ENCODE data around the gene APOBEC3F. TPM values are rescaled to one million over a fixed set of nuclear protein-coding genes. Genes with fewer than 3 reads are reported as not detected.
A peak's percentile ranks its signal among the peaks of the same experiment; 100 is the strongest.
"Not testable (repeated sequence)": the region's sequence is repeated elsewhere in the genome, so short reads cannot be mapped to it uniquely, and the experiment has no call there.

Gene APOBEC3F
- total and polyA plus RNA-seq, 8 donors: 0.89 to 8.2 (median 4.1) TPM; not detected in 1

- H3K9me3 ChIP-seq: no peaks in the 10 kb centered on the region
- no peaks in the 10 kb centered on the region for H3K27me3 ChIP-seq
- intact Hi-C loops (cut with DNase I; ENCODE audit: low total_unique reads): loop anchor here (10.0 kb wide), 1 partner anchor 111 kb away; no protein-coding TSS in a partner anchor
- peak within 1 kb of the TSS; percentile 74 to 88 (median 84) for H3K27ac ChIP-seq
- peaks cover 0 to 10% (median 7%) of the 10 kb centered on the region in 4 donors for H3K36me3 ChIP-seq
- peak; percentile 78 to 91 for DNase-seq
- peak within 1 kb of the TSS; percentile 45 to 60 (median 51) for H3K4me3 ChIP-seq
- 3 to 12% (median 10%) methylated on average over 16 to 18 of the region's 18 CpGs for WGBS, 5 donors
- TF ChIP-seq EP300 (IDR thresholded peaks at IDR 0.05): no peak
- TF ChIP-seq CTCF (IDR thresholded peaks at IDR 0.05): peak in 1 of 7 experiments; percentile 12
- no peak for TF ChIP-seq POLR2A (IDR thresholded peaks at IDR 0.05)
- TF ChIP-seq POLR2AphosphoS5 (IDR thresholded peaks at IDR 0.05): peak in 2 of 3 donors; percentile 58 to 81
- H3K4me1 ChIP-seq: peaks cover 13 to 27% (median 19%) of the 10 kb centered on the region in 4 donors
These were observed 26.5 kb upstream of the APOBEC3F start, which contains the start of gene APOBEC3C for GRCh38 chr22:39013942-39014722. Gene APOBEC3C, plus strand, starts transcription at chr22:39014257. Its CDS starts 106 bp downstream, at chr22:39014363.

- H3K4me3 ChIP-seq: peak overlapping the region; percentile 45 to 60 (median 51)
- peak overlapping the region; percentile 74 to 88 (median 84) for H3K27ac ChIP-seq
- H3K9me3 ChIP-seq, DNase-seq, H3K27me3 ChIP-seq: not testable (repeated sequence)
- peaks cover 0 to 12% (median 7%) of the 10 kb centered on the region in 4 donors for H3K36me3 ChIP-seq
- H3K4me1 ChIP-seq: peaks cover 13 to 27% (median 19%) of the 10 kb centered on the region in 4 donors
- intact Hi-C loops (cut with DNase I; ENCODE audit: low total_unique reads): loop anchor here (10.0 kb wide), 1 partner anchor 110 kb away; no protein-coding TSS in a partner anchor
- 35 to 40% (median 36%) methylated on average over 6 of the region's 6 CpGs for WGBS, 5 donors
These were observed 25.9 kb upstream of the APOBEC3F start for GRCh38 chr22:39014723-39015121.

- Histone ChIP-seq H3K9me3 (no peaks in the 10 kb centered on the region), H3K4me3 (no peak overlapping the region), H3K36me3 (peaks cover 0 to 12% (median 7%) of the 10 kb centered on the region in 4 donors), H3K27ac (no peak overlapping the region), H3K27me3 (no peaks in the 10 kb centered on the region), H3K4me1 (peaks cover 16 to 38% (median 28%) of the 10 kb centered on the region in 4 donors)
- no peak for DNase-seq
- TF ChIP-seq POLR2AphosphoS5 (IDR thresholded peaks at IDR 0.05) (no peak), POLR2A (IDR thresholded peaks at IDR 0.05) (no peak), EP300 (IDR thresholded peaks at IDR 0.05) (no peak), CTCF (IDR thresholded peaks at IDR 0.05) (no peak)
- intact Hi-C loops (cut with DNase I; ENCODE audit: low total_unique reads): loop anchor here (10.0 kb wide), 1 partner anchor 108 kb away; no protein-coding TSS in a partner anchor
- WGBS, 5 donors: 96 to 99% (median 98%) methylated on average over 13 of the region's 13 CpGs
These were observed 24.1 kb upstream of the APOBEC3F start for GRCh38 chr22:39016592-39016991.

- intact Hi-C loops (cut with DNase I; ENCODE audit: low total_unique reads): loop anchor here (10.0 kb wide), 1 partner anchor 107 kb away; no protein-coding TSS in a partner anchor
These were observed 22.9 kb upstream of the APOBEC3F start for GRCh38 chr22:39017596-39018365.

GRCh38 chr22:39020021-39020651 is 20.5 kb upstream of the APOBEC3F start:
- peak overlapping the region; percentile 67 to 85 (median 83) for H3K27ac ChIP-seq
- H3K9me3 ChIP-seq; intact Hi-C loops (cut with DNase I; ENCODE audit: low total_unique reads); DNase-seq; H3K27me3 ChIP-seq: not testable (repeated sequence)
- peaks cover 5 to 29% (median 22%) of the 10 kb centered on the region in 4 donors for H3K36me3 ChIP-seq
- peak overlapping the region; percentile 39 to 63 (median 48) for H3K4me3 ChIP-seq
- WGBS, 5 donors: 33 to 55% (median 36%) methylated on average over 11 to 15 of the region's 15 CpGs
- peaks cover 16 to 43% (median 21%) of the 10 kb centered on the region in 4 donors for H3K4me1 ChIP-seq

More at GRCh38 chr22:39017596-39018365, 22.9 kb upstream of the APOBEC3F start:
- no peaks in the 10 kb centered on the region for H3K27me3 ChIP-seq
- H3K4me3 ChIP-seq: no peak overlapping the region
- DNase-seq: no peak
- no peak overlapping the region for H3K27ac ChIP-seq
- TF ChIP-seq EP300 (IDR thresholded peaks at IDR 0.05): no peak
- TF ChIP-seq POLR2AphosphoS5 (IDR thresholded peaks at IDR 0.05): no peak
- no peak for TF ChIP-seq CTCF (IDR thresholded peaks at IDR 0.05)
- peaks cover 0 to 12% (median 7%) of the 10 kb centered on the region in 4 donors for H3K36me3 ChIP-seq
- peaks cover 26 to 48% (median 37%) of the 10 kb centered on the region in 4 donors for H3K4me1 ChIP-seq
- WGBS, 5 donors: 82 to 91% (median 83%) methylated on average over 17 to 18 of the region's 18 CpGs
- H3K9me3 ChIP-seq: no peaks in the 10 kb centered on the region

Data from stomach (tissue), 9 donors.